Measurements from ENCODE around the gene NBEA.

DNA sequence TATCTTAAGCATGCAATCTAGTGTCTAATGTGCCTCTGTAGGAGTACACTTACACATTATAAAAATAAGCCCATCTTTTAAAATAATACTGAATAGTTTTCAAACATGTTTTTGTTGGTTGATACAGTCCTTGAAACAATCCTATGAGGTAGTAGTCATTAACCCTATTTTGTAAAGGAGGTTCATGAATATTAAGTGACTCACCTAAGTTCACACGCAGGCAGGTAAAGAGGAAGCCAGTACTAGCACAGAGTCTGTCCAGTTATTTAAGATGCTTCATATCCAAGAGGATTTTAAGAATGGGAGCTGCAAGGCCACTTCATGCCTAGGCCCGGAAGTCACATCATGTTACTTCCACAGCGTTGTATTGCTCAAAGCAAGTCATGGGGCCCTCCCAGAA lies 655.4 kb downstream of the NBEA start:
- TF ChIP-seq, protein P1, sequence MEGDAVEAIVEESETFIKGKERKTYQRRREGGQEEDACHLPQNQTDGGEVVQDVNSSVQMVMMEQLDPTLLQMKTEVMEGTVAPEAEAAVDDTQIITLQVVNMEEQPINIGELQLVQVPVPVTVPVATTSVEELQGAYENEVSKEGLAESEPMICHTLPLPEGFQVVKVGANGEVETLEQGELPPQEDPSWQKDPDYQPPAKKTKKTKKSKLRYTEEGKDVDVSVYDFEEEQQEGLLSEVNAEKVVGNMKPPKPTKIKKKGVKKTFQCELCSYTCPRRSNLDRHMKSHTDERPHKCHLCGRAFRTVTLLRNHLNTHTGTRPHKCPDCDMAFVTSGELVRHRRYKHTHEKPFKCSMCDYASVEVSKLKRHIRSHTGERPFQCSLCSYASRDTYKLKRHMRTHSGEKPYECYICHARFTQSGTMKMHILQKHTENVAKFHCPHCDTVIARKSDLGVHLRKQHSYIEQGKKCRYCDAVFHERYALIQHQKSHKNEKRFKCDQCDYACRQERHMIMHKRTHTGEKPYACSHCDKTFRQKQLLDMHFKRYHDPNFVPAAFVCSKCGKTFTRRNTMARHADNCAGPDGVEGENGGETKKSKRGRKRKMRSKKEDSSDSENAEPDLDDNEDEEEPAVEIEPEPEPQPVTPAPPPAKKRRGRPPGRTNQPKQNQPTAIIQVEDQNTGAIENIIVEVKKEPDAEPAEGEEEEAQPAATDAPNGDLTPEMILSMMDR (IDR thresholded peaks at IDR 0.05): no peak
- TF ChIP-seq POLR2AphosphoS5 (IDR thresholded peaks at IDR 0.05) (no peak), EP300 (IDR thresholded peaks at IDR 0.05) (no peak)

Measured in sigmoid colon (tissue), 4 donors.